SIG-M5 treated with dmso at 0.1 percent for 504 hours (cell line): ENCODE results near the gene IDH3G.

Experiments
- DNase-seq: peaks from one replicate; lab custom pipeline; 2025; ENCODE audit not compliant: unreplicated experiment; lab: John Stamatoyannopoulos, UW

IDH3G gene

DNA sequence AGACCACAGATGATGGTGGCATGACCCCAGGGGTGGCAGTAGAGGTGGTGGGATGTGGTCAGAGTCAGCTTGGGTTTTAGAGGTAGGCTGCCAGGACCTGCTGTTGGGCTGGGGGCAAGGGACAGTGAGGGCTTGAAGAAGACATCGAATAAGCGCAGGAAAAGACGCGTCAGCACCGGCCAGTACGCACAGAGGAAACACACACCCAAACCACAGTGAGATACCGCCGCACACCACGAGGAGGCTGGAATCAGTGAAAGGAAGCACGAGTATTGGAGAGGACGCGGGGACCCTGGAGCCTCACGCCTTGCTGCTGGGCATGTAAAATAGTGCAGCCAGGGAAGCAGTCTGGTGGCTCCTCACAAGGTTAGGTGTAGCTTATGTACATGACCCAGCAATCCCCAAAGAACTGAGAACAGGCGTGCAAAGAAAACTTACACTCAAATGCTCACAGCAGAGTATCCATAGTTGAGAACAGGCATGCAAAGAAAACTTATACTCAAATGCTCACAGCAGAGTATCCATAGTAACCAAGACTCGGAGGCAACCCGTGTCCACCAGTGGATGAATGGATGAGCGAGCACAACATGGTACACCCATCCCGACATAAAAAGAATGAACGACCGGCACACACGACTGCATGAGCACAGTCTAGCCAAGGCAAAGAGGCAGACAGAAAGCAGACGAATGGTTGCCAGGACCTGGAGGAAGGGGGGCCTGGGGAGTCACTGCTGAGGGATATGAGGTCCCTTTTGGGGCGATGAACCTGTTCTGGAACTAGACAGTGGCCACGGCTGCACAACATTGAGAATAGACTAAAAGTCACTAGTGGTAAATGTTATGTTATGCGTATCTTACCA, 22.9 kb upstream of the IDH3G start:
- DNase-seq: no peak

DNA sequence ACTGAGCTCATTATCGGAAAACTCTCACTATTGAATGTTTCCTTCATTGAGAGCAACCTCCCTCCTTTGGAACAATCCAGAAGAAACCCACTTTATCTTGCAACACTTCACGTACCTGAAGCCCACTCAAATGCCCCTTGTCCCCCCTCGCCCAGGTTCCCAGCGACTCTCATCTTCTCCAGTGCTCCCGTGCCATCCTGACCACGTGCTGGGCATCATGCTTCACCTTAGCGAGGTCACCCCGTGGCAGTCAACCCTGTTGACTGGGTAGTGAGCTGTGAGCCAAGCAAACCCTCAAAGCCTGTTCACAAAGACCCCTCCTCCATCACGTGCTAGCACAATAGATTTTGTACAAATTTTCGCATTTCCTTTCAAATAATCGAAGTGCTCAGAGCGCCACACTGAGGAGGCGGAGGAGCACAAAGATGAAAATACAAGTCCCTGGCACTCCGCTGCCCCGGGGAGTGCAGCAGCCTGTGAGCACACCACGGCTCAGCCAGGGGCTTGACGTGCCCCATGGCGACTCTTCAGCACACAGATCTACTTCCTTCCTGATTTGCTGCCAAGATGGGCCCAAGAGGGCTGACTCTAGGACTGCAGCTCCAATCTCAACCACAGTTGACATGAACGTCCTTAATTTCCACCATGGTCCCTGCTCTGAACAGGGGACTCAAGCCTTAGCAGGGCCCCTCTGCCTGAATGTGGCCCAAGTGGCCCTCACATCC, 20.6 kb upstream of the IDH3G start:
- DNase-seq: no peak

DNA sequence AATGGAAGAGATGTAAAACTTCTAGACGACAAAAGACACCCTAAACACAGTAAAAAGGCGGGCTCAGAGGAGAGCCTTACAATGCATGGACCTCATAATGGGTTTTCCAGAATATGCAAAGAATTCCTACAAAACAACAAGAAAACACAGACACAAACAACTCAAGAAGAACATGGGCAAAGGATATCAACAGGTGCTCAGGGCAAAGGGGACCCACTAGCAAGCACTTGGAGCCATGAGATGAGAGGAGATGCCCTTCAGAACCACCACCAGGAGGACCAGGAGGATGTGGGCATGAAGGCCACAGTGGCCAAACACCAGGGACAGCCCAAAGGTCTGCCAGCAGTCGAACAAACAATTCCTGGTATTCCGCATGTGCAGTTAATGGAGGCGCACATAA, 19.0 kb upstream of the IDH3G start:
- DNase-seq: no peak

DNA sequence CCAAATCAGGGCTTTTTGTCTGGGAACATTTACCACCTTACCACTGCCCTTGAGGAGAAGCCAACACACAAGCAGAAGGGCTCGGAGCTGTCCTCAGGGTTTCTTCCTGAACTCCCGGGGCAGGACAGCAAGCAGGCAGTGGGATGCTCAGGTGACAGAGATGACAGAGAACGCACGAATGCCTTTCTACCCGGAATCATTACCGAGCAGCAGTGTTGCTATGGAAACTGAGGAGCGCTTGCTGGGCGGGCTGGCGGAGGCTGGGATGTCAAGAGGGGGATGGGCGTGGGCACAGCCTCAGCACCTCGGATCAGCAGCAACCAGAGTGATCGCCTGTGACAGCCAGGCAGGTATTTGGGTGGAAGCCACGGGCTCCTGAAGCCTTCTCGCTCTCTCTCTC, 18.0 kb upstream of the IDH3G start:
- no peak for DNase-seq

DNA sequence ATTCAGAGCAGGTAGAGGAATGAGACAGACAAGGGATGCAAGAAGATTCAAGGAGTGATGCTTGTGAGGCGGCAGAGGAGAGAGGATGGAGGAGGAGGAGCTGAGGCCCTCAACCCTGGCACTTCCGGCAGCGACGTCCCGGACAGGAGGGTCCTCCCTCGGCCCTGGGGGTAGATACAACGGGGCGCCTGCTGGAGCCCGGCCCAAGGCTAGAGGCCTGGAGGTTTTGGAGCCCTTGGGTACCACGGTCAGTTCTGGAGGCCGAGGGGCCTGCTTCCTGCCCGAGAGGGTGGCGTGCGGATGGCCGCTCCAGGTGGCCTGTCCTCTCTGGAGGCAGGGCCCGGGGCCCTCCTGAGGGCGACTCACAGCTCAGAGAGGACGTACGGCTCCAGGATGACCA, 13.8 kb upstream of the IDH3G start:
- no peak for DNase-seq

DNA sequence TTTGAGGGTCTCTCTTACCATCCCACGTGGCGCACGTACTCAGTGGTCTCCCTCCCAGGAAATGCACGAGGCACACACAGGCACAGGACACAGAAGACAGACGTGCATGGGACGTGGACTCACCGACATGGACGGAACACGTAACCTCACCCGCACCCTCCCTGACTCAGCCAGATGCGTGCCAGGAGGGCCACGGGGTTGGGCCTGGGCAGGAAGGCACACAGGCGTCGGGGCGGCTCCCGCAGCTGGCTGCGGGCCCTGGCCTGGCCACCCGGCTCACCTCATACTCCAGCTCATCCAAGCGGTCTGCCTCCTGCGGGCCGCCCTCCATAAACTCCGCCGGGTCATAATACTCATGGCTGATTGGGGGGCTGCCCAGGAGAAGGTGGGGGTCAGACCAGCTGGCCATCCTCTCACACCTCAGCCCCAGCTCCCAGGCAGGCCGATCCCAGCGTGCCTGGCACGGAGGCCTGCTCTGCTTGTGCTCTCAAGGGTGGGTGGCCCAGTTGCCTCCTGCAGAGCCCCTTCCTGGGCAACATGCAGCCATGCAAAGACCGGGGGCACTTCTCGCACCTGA, 12.9 kb upstream of the IDH3G start:
- DNase-seq: no peak

DNA sequence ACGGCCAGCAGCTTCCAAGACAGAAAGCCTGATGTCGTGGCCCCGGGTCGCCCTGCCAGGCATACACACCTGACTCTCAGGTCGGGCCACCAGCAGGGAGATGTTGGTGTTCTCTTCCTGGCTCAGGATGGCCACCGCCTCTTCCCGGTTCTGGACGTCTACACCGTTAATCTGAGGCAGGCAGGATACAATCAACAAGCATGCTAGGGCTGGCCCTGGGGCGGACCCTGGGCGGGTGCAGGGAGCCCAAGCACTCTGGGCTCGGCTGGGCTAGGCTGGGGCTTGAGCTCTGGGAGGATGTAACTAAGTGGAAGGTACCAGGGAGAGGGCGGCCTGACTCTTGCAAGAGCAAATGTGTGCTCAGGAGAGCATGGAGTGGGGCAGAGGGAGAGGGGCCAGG, 11.3 kb upstream of the IDH3G start:
- no peak for DNase-seq

DNA sequence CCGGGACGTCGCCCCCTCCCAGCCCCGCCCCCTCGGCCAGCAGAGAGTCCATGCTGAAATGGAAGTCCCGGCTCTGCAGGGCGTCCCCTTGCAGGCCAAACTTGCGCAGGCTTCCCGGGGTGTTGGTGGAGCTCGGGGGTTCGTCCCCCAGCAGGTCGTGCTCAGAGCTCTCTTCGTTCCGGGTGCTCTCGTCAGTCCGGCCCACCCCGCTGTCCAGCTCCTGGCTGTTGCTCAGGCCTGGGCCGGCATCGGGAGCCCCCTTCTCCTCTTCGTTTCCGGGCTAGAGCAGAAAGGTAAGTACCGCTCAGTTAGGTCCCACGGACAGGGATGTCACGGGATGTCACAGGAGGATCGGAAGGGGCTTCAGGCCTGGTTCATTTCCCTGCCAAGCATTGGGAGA, 10.4 kb upstream of the IDH3G start:
- DNase-seq: no peak

DNA sequence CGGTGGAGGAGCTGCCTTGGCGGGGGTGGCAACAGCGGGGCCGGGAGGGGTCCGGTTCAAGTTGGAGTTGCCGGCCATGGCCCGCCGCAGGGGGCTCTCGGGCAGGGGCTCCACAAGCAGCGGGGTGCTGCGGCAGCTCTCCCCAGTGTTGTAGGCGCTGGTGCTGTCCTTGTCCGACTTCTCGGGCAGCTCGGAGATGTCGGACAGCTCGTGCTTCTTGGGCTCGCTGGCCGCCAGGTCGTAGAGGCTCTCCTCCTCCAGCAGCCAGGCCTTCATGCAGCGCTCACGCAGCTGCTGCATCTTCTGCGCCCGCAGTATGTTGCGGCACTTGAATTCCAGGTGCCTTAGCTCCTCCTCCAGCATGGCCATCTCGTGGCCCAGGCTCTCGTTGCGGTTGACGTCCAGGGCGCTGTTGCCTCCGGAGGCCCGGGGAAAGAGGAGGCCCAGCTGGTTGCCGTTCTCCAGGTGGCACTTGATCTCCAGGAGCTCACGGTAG, 10.0 kb upstream of the IDH3G start:
- DNase-seq: no peak

DNA sequence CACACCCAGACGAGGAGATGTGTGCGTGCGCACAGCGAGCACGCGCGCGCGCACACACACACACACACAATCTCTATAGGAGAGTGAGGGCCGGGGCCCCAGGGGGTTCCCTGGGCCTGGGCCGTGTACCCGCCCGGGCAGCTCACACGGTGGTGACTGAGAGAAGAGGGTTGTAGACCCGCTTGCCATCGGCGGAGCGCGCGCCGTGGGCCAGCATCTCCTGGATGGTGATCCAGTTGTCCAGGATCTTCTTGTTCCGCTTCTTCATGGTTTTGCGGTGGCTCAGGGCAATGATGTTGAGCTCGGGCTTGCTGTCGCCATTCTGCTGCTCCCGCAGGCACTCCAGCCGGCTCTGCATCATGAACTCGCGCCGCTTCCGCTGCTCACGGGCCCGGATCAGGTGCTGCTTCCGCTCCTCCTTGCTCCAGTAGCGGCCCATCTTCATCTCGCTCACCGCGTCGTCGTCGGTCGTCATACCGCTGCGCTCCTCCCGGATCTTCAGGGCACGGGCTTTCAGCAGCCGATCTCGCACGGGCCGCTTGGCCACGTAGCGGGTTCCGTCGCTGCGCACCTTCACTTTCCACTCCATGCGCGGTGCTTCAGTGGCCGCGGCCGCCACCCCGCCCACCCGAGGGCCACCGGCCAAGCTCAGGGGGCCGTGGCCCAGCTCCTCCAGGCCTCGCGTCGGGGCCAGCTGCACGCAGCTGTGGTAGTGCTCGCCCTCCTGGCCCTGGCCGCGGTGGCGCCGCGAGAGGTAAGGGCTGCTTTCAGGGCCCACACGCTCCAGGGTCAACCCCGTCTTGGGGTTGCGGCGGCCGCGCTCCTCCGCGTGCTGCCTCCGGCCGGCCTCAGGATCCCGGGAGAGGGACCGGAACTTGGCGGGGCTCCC, 9.3 kb upstream of the IDH3G start:
- DNase-seq: no peak

DNA sequence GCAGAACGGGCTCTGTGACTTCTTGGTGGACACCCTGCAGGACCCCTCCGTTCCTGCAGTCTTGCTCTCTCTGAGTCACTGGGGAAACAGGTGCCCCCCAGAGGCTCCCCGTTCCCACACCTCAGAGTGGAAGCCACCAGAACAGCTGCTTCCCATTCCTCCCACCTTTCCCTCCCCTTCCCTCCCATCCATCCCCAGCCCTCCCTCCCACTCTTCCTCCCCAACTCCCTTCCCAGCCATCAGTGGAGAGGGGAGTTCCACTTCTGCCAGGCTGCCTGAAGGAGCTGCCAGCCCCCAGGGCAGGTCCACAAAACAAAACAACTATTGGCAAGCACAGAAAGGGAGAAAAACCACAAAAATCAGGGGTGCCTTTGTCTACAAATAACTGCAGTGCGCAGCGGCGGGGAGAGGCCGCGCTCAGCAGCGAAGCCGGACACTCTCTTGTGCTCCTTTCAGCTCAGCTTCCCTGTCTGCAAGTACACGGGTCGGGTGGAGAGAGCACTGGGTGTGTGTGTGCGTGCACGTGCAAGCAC, 8.4 kb upstream of the IDH3G start:
- no peak for DNase-seq

DNA sequence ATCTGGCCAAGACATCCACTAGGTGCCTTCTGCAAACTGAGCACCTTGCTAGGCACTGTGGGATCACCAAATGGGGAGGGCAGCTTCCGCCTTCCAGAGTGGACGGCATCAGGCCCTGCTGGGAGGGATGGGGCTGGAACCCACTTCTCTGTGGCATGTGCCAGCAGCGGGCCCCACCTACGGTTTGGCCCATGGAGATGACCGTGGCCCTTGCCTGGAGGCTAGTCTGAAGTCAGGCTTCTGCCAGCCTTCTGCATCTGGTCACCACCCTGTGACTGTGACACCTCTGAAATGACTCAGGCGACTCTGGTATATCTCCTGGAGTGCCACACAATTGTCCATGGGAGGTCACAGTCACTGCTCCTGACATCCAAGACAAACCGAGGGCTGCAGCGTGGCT, 7.5 kb upstream of the IDH3G start:
- no peak for DNase-seq

DNA sequence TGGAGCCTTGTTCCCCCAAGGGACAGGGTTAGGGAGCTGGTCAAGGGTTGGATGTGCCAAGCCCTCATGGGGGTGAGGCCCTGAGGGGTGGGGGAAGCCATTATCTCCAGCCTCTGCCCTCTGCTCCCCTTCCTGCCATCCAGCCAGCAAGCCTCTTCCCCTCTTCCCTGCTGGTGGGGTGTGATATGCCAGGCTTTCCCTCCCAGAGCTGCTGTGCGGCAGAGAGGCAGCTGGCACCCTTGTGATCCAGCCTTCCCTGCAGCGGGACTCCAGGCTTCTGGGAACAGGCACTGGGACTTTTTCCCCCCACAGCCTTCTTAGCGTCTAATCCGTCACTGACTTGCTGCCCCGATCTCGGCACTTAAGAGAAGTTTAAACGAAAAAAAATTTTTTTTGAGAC, 6.6 kb upstream of the IDH3G start:
- DNase-seq: no peak

DNA sequence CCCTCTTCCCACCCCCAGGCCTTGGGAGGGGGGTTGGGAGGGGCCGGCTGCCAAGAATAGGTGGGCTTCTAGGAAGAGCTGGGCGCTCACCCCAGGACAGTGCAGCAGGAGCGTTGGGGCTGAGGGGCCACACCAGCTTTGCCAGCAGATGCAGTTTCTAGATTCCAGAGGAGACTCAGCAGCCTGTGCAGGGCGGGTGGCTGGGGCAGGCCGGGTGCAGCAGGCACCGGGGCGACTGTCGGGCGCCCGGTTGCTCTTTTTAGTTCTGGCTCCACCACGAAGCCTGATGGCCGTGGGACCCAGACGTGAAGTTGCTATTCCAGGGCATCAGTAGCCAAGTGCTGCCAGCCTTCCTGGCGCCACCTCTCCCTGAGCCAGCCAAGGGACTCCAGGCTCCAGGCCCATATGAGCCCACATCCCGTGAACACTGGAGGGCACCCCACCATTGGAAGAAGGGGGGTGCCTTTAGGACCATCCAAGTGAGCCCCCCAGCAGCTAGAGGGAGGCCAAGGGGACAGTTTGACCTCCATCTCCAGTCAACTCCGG, 6.1 kb upstream of the IDH3G start:
- no peak for DNase-seq

DNA sequence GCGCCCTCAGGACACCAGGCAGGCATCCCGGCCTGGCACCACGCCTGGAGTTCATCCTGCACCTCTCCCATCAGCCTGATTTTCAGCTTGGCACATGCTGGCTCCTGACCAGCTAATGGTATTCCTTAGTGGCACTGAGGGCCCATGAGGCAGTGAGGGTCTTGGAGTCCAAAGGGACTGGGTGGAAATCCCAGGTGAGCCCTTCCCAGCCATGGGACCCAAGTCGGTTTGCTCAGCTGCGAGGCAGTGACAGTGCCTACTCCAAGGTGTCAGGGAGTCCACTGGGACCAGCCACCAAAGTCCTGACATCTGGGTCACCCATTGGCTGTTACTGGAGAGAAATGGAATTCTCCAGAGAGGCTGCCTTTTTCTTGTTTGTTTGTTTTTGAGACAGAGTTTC, 5.2 kb upstream of the IDH3G start:
- no peak for DNase-seq

DNA sequence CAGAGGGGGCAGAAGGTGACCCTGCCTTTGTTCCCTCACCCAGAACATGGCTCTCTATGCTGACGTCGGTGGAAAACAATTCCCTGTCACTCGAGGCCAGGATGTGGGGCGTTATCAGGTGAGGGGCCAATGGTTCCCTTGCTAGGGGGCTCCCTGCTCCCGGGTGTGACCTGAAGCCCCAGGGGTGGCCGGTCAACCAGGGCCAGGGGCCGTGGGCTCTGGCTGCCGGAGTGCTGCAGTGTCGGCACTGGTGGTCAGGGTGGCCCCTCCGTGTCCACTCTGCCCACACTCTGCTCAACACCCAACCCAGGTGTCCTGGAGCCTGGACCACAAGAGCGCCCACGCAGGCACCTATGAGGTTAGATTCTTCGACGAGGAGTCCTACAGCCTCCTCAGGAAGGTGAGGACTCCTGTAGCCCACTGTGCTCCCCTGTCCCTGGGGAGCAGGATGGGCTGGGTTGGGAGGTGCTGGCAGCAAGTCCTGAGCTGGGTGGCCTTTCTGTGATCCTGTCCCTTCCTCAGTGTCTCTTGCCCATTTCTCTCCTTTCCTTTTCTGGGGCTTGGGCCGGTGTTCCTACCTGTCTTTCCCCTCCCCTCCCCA, 3.3 kb upstream of the IDH3G start:
- no peak for DNase-seq

DNA sequence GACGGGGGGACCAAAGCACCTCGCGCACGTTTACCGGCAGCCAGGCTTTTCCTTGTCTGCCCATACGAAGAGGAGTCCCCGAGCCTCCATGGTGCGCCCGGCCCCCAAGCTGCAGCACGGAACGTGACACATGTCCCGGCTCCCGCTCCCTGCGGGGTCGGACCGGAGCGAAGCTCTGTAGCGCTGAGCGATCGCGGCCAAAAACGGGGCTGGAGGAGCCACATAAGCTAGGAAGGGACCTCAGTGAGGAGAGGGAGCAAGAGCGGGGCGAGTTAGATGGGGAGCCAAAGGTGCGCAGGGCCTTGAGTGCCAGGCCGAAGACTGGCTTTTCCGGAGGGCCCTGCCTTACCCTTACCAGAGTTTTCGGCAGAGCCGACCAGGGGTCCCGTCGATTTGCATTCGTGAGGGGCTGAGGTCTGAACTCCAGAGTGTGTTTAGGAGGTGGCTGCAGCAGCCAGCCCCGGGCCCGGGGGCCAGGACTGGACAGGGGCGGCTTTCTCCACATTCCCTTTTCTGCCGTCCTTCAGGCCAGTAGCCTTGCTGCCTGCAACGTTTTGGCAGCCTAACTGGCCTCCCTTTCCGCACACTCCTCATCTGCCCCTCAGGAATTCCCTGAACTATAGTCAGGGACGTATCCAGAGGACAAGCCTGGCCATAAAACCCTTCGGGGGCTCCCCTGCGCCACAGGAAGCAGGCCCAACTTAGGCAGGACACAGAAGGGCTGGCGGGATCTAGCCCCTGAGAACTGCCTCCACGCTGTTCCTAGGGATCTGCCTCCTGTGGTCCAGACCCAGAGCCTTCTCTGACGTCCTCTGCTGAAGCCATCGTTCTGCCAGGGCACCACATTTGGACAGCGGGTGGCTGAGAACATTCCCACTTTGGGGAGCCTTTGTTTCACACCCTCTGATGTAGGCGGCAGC, 982 bp upstream of the IDH3G start:
- no peak for DNase-seq

DNA sequence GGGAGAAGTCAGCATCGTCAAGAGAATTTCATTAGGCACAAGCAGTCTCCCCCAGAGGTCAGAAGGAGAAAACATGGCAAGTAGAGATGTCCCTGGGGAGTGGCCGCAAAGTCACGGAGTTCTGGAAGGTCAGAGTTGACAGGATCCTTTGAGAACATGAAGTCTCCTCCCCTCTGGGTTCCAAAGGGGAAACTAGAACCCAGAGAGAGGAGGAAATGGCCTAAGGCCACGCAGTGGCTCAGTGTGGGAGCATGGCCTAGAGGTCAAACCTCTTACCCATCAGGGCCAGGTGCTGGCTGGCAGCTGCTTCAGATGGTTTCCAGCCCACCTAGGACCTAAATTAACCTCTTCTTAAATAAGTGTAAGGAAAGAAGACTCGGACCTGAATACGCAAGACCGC, 884 bp downstream of the IDH3G start:
- DNase-seq: peak; percentile 31

DNA sequence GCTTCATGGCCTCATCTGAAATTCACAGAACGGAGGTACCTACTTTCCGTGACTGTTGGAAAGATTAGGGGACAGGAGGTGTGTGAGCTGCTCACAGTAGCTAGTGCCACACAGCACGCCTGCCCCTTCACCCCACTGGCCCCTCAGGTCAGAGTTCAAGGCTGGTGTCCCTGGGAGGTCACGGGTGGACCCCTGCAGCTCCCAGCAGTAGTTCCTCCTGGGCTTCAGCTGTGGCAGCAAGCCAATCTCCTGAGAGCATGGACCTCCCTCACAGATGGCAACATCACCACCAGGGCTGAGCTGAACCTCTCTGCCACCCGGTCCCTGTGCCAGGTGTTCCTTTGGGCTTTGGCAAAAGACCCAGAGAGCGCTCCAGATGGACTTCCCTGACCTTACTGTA, 1.8 kb downstream of the IDH3G start:
- no peak for DNase-seq
